ENCODE data around the gene IPPK.

The IPPK gene

DNA sequence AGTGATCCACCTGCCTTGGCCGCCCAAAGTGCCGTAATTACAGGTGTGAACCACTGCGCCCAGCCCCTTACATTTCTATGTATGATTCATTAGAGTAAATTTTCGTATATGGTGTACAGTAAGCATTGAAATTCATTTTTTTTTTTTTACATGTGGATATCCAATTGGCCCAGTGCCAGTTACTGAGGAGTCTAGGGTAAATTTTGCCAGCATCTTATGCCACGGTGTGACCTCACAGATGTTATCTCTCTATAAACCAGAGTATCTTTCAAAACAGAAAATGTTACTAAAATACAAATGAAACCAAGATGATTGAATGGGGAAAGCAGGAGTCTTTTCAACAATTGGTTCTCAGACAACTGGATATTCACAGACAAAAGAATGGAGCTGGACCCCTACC is 64.7 kb downstream of the IPPK start:
- H3F3A ChIP-seq (ENCODE audit: control insufficient read depth, insufficient read depth) = no peaks in the 10 kb centered on the region

DNA sequence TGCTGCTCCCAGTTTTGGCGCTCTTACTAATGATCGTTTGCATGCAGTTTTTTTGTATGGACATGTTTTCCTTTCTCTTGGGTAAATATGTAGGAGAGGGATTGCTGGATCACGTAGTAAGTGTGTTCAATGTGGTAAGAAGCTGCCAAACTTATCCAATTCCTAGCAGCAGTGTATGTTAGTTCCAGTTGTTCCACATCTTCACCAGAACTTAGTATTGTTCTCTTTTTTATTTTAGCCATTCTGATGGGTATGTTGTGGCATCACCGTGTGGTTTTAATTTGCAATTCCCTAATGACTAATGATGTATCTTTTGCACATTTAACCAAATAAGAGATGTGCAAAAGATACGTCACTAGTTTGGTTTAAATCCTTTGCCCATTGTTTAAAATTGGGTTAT is 65.9 kb downstream of the IPPK start:
- H3F3A ChIP-seq (ENCODE audit: control insufficient read depth, insufficient read depth) = no peaks in the 10 kb centered on the region
- H3K4me2 ChIP-seq (ENCODE audit: low read length) = no peak overlapping the region
- H3K4me3 ChIP-seq (ENCODE audit: low read length) = no peak overlapping the region
- H3K27me3 ChIP-seq (ENCODE audit: control insufficient read depth, low read length) = no peaks in the 10 kb centered on the region
- no peaks in the 10 kb centered on the region for H3K36me3 ChIP-seq (ENCODE audit: control insufficient read depth, low read length)
- no peak overlapping the region for H3K27ac ChIP-seq (ENCODE audit: low read depth, low read length)
- H3K9me2 ChIP-seq (replicated peaks; ENCODE audit: control insufficient read depth, low read length) = no peaks in the 10 kb centered on the region
- H4K20me1 ChIP-seq (ENCODE audit: control insufficient read depth, insufficient read depth, low read depth, low read length) = no peaks in the 10 kb centered on the region
- H3K9me3 ChIP-seq (ENCODE audit: control insufficient read depth, insufficient read depth, low read length) = peaks cover 5% of the 10 kb centered on the region; the same call in 1 of the 2 replicates
- no peaks in the 10 kb centered on the region for H3K4me1 ChIP-seq (ENCODE audit: control insufficient read depth, low read length)
- TF ChIP-seq, protein P1, sequence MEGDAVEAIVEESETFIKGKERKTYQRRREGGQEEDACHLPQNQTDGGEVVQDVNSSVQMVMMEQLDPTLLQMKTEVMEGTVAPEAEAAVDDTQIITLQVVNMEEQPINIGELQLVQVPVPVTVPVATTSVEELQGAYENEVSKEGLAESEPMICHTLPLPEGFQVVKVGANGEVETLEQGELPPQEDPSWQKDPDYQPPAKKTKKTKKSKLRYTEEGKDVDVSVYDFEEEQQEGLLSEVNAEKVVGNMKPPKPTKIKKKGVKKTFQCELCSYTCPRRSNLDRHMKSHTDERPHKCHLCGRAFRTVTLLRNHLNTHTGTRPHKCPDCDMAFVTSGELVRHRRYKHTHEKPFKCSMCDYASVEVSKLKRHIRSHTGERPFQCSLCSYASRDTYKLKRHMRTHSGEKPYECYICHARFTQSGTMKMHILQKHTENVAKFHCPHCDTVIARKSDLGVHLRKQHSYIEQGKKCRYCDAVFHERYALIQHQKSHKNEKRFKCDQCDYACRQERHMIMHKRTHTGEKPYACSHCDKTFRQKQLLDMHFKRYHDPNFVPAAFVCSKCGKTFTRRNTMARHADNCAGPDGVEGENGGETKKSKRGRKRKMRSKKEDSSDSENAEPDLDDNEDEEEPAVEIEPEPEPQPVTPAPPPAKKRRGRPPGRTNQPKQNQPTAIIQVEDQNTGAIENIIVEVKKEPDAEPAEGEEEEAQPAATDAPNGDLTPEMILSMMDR (IDR thresholded peaks at IDR 0.05; ENCODE audit: low read depth, low read length, poor library complexity, severe bottlenecking) = no peak
- no peaks in the 10 kb centered on the region for H3K79me2 ChIP-seq (ENCODE audit: control insufficient read depth, low read length)

More for the DNA sequence above, 64.7 kb downstream of the IPPK start:
- Histone ChIP-seq H3K27ac (ENCODE audit: low read depth, low read length) (no peak overlapping the region), H3K79me2 (ENCODE audit: control insufficient read depth, low read length) (no peaks in the 10 kb centered on the region), H3K4me1 (ENCODE audit: control insufficient read depth, low read length) (no peaks in the 10 kb centered on the region), H4K20me1 (ENCODE audit: control insufficient read depth, insufficient read depth, low read depth, low read length) (no peaks in the 10 kb centered on the region), H3K9me3 (ENCODE audit: control insufficient read depth, insufficient read depth, low read length) (peaks cover 5% of the 10 kb centered on the region; the same call in 1 of the 2 replicates), H3K36me3 (ENCODE audit: control insufficient read depth, low read length) (no peaks in the 10 kb centered on the region), H3K9me2 (replicated peaks; ENCODE audit: control insufficient read depth, low read length) (no peaks in the 10 kb centered on the region), H3K27me3 (ENCODE audit: control insufficient read depth, low read length) (no peaks in the 10 kb centered on the region), H3K4me2 (ENCODE audit: low read length) (no peak overlapping the region), H3K4me3 (ENCODE audit: low read length) (no peak overlapping the region)
- no peak for TF ChIP-seq EZH2phosphoT487 (IDR thresholded peaks at IDR 0.05; ENCODE audit: borderline replicate concordance, low read length)
- TF ChIP-seq, protein P1 (IDR thresholded peaks at IDR 0.05; ENCODE audit: low read depth, low read length, poor library complexity, severe bottlenecking) = no peak

DNA sequence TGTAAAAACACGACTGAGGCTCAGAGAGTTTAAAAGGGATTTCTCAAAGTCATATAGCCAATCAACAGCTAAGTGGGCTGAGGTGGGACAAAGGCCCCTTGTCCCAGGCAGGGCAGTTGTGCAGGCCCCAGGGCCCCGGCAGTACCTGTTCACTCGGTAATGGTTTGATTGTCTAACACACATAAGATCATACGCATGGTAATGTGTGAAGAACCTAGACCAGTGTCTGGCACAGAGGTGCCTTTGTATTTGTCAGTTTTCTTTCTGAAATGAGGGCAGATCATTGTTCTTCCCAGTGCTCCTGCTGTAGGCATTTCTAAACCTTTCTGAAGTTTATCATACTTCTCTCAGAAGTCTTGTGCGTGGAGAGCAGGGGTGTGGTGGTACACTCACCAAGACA is 66.8 kb downstream of the IPPK start:
- H3K27ac ChIP-seq (ENCODE audit: low read depth, low read length) = no peak overlapping the region
- no peaks in the 10 kb centered on the region for H3F3A ChIP-seq (ENCODE audit: control insufficient read depth, insufficient read depth)
- H3K79me2 ChIP-seq (ENCODE audit: control insufficient read depth, low read length) = no peaks in the 10 kb centered on the region
- H3K4me3 ChIP-seq (ENCODE audit: low read length) = no peak overlapping the region
- H3K4me1 ChIP-seq (ENCODE audit: control insufficient read depth, low read length) = no peaks in the 10 kb centered on the region
- no peak overlapping the region for H3K4me2 ChIP-seq (ENCODE audit: low read length)
- no peaks in the 10 kb centered on the region for H3K9me2 ChIP-seq (replicated peaks; ENCODE audit: control insufficient read depth, low read length)
- no peak for TF ChIP-seq EZH2phosphoT487 (IDR thresholded peaks at IDR 0.05; ENCODE audit: borderline replicate concordance, low read length)
- no peaks in the 10 kb centered on the region for H3K27me3 ChIP-seq (ENCODE audit: control insufficient read depth, low read length)
- no peaks in the 10 kb centered on the region for H4K20me1 ChIP-seq (ENCODE audit: control insufficient read depth, insufficient read depth, low read depth, low read length)
- H3K9me3 ChIP-seq (ENCODE audit: control insufficient read depth, insufficient read depth, low read length) = peaks cover 5% of the 10 kb centered on the region; the same call in 1 of the 2 replicates
- H3K36me3 ChIP-seq (ENCODE audit: control insufficient read depth, low read length) = no peaks in the 10 kb centered on the region

DNA sequence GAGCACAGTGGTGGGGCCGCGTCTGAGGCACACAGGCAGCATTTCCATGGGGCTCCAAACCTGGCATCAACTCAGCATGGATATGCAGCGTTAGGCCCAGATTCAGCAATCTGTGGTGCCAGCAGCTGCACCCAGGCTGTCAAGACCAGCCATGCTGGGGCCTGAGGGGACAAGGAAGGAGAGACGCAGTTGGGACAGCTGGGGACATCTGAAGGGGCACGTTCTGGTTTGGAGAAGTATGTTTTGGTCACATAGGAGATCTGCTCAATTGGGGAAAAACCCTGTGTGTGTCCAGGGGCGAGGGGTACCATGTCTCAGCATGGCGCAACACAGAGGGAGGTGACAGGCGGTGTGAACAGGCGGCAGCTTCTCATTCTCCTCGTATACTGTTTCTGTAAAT is 67.5 kb downstream of the IPPK start:
- Histone ChIP-seq H3K79me2 (ENCODE audit: control insufficient read depth, low read length) (no peaks in the 10 kb centered on the region), H3K9me2 (replicated peaks; ENCODE audit: control insufficient read depth, low read length) (no peaks in the 10 kb centered on the region), H3K4me3 (ENCODE audit: low read length) (no peak overlapping the region), H3F3A (ENCODE audit: control insufficient read depth, insufficient read depth) (no peaks in the 10 kb centered on the region), H3K27ac (ENCODE audit: low read depth, low read length) (no peak overlapping the region), H3K36me3 (ENCODE audit: control insufficient read depth, low read length) (no peaks in the 10 kb centered on the region), H3K4me2 (ENCODE audit: low read length) (no peak overlapping the region), H3K9me3 (ENCODE audit: control insufficient read depth, insufficient read depth, low read length) (peaks cover 5% of the 10 kb centered on the region; the same call in 1 of the 2 replicates), H4K20me1 (ENCODE audit: control insufficient read depth, insufficient read depth, low read depth, low read length) (no peaks in the 10 kb centered on the region), H3K4me1 (ENCODE audit: control insufficient read depth, low read length) (no peaks in the 10 kb centered on the region), H3K27me3 (ENCODE audit: control insufficient read depth, low read length) (no peaks in the 10 kb centered on the region)
- TF ChIP-seq EZH2phosphoT487 (IDR thresholded peaks at IDR 0.05; ENCODE audit: borderline replicate concordance, low read length) = no peak
- TF ChIP-seq, protein P1 (IDR thresholded peaks at IDR 0.05; ENCODE audit: low read depth, low read length, poor library complexity, severe bottlenecking) = no peak

All from DOHH2 (cell line).